CD8-positive, alpha-beta memory T cell (primary cell): ENCODE data around the gene TCF7L2. TPM values are rescaled to one million over a fixed set of nuclear protein-coding genes. Genes with fewer than 3 reads are reported as not detected.

Experiments
- CTCF ChIA-PET: fragments of 350-600 bp; sonication (Branson Sonifier 250); formaldehyde crosslinking; loops from one replicate; lab custom pipeline; 2021; ENCODE audit warnings: antibody characterized with exemption; lab: Charles Lee
- POLR2A ChIA-PET: fragments of 350-600 bp; sonication (Branson Sonifier 250); formaldehyde crosslinking; loops from one replicate; lab custom pipeline; 2021; ENCODE audit warnings: antibody characterized with exemption; lab: Charles Lee
- DNase-seq, 5 donors: peaks; one replicate each; pipeline versions ENCODE4 v3.0.0 to v3.0.0-alpha.2; 2020 to 2022; ENCODE audit warnings: mixed read lengths in 1 of 5
- H3K27ac ChIP-seq: one replicate; pipeline ENCODE4 v1.7.0; 2013; ENCODE audit warnings: low read depth, mild to moderate bottlenecking, low read length, moderate library complexity
- H3K27me3 ChIP-seq: 2 replicates; pipeline ENCODE4 v1.7.0; 2013; ENCODE audit warnings: low read length, mild to moderate bottlenecking; ENCODE audit not compliant: insufficient read depth, poor library complexity, severe bottlenecking
- H3K36me3 ChIP-seq: 2 replicates; pipeline ENCODE4 v1.7.0; 2013; ENCODE audit warnings: mild to moderate bottlenecking, low read length, moderate library complexity; ENCODE audit not compliant: insufficient read depth
- H3K4me1 ChIP-seq: 2 replicates; pipeline ENCODE4 v1.7.0; 2013; ENCODE audit warnings: mild to moderate bottlenecking, low read length, moderate library complexity; ENCODE audit not compliant: insufficient read depth
- H3K4me3 ChIP-seq: 2 replicates; pipeline ENCODE4 v1.7.0; 2013; ENCODE audit warnings: mild to moderate bottlenecking, low read length
- H3K9me3 ChIP-seq: 2 replicates; pipeline ENCODE4 v1.7.0; 2013; ENCODE audit warnings: mild to moderate bottlenecking, low read length
- H3K27ac Mint-ChIP-seq, 8 donors: one replicate each; pipeline ENCODE4 v1.8.0; 2020 to 2021; ENCODE audit warnings: mixed read lengths in 8 of 8, mild to moderate bottlenecking in 6 of 8, inconsistent platforms in 3 of 8, moderate library complexity in 3 of 8
- H3K27me3 Mint-ChIP-seq, 2 donors: one replicate each; pipeline ENCODE4 v1.8.0; 2020 to 2021; ENCODE audit warnings: mixed read lengths in 2 of 2, mild to moderate bottlenecking in 1 of 2, moderate library complexity in 1 of 2
- H3K36me3 Mint-ChIP-seq, 3 donors: one replicate each; pipeline ENCODE4 v1.8.0; 2020 to 2021; ENCODE audit warnings: mixed read lengths in 3 of 3, inconsistent platforms in 1 of 3, mild to moderate bottlenecking in 1 of 3
- H3K4me1 Mint-ChIP-seq, 3 donors: one replicate each; pipeline ENCODE4 v1.8.0; 2020 to 2021; ENCODE audit warnings: mixed read lengths in 3 of 3, inconsistent platforms in 1 of 3, mild to moderate bottlenecking in 1 of 3
- H3K4me3 Mint-ChIP-seq, 7 donors: one replicate each; pipeline ENCODE4 v1.8.0; 2020 to 2021; ENCODE audit warnings: mixed read lengths in 7 of 7, mild to moderate bottlenecking in 6 of 7, moderate library complexity in 4 of 7, inconsistent platforms in 2 of 7
- H3K9me3 Mint-ChIP-seq, 5 donors: one replicate each; pipeline ENCODE4 v1.8.0; 2020 to 2022; ENCODE audit warnings: mixed read lengths in 5 of 5, mild to moderate bottlenecking in 3 of 5, moderate library complexity in 2 of 5, inconsistent platforms in 1 of 5
- polyA plus RNA-seq: library from polyadenylated mRNA; unstranded; fragments of 300-500 nt; fragmentation: Illumina TruSeq; gene quantifications from one replicate; pipeline ENCODE4 v1.2.3, GENCODE V29; 2021
- total RNA-seq, 2 experiments: library from RNA; stranded (reverse); gene quantifications; one replicate each; pipeline ENCODE4 v1.2.3, GENCODE V29; 2021

TCF7L2 gene
- total and polyA plus RNA-seq, 3 experiments from 2014 or later = 0.81 to 1.8 (median 0.89) TPM

- Mint-ChIP-seq H3K4me3 (no peak overlapping the region), H3K4me1 (no peaks in the 10 kb centered on the region), H3K27ac (no peak overlapping the region), H3K9me3 (peaks cover 3 to 9% (median 6%) of the 10 kb centered on the region in 5 donors), H3K27me3 (peaks cover 0 to 4% of the 10 kb centered on the region in 2 donors), H3K36me3 (peaks cover 0 to 5% (median 0%) of the 10 kb centered on the region in 3 donors)
- ChIA-PET POLR2A (no interaction called here), CTCF (no interaction called here)
- Histone ChIP-seq H3K27ac (no peak overlapping the region), H3K4me1 (no peaks in the 10 kb centered on the region), H3K27me3 (no peaks in the 10 kb centered on the region), H3K9me3 (no peaks in the 10 kb centered on the region), H3K36me3 (no peaks in the 10 kb centered on the region), H3K4me3 (no peak overlapping the region)
- no peak for DNase-seq
Measured at GRCh38 chr10:113214331-113214730, 264.3 kb downstream of the TCF7L2 start.

DNA sequence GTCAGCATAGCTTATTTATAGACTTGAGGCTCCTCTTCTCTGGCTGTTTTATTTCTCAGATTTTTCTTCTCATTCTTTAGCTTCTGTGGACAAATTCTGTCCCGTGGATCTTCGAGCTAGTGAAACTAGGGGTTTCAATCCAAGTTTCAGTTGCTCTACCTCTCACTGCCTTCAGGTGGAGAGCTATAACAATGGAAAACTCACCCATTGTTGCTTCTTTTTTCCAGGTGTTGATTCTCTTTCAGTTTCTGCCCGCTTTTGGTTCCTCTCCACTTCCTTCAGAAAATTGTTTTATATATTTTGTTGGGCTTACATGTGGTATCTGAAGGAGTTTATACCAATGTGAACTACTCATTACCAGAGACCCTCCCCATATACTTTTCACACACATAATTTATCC lies 266.1 kb downstream of the TCF7L2 start:
- H3K4me1 Mint-ChIP-seq = no peaks in the 10 kb centered on the region
- H3K36me3 Mint-ChIP-seq = peaks cover 0 to 7% (median 0%) of the 10 kb centered on the region in 3 donors
- H3K27ac ChIP-seq = no peak overlapping the region
- no peak overlapping the region for H3K27ac Mint-ChIP-seq
- H3K9me3 Mint-ChIP-seq = peaks cover 0 to 5% (median 2%) of the 10 kb centered on the region in 5 donors
- no peak overlapping the region for H3K4me3 Mint-ChIP-seq
- DNase-seq = no peak
- H3K4me1 ChIP-seq = no peaks in the 10 kb centered on the region
- CTCF ChIA-PET = interaction anchor here (1.2 kb wide), 1 partner anchor 15 kb away, joined by 6 read pairs; no protein-coding TSS in a partner anchor
- peaks cover 0 to 2% of the 10 kb centered on the region in 2 donors for H3K27me3 Mint-ChIP-seq
- H3K36me3 ChIP-seq = no peaks in the 10 kb centered on the region
- POLR2A ChIA-PET = no interaction called here
- no peaks in the 10 kb centered on the region for H3K27me3 ChIP-seq
- H3K9me3 ChIP-seq = no peaks in the 10 kb centered on the region
- H3K4me3 ChIP-seq = no peak overlapping the region
